ENCODE results near the gene CCDC7.
"Not testable (repeated sequence)": the region's sequence is repeated elsewhere in the genome, so short reads cannot be mapped to it uniquely, and the experiment has no call there.

GRCh38 chr10:32909970-32910369 lies 464.0 kb downstream of the CCDC7 start:
- not testable (repeated sequence) for TF ChIP-seq CTCF (conservative IDR thresholded peaks at IDR 0.05); ZFX (IDR thresholded peaks at IDR 0.05)

Data from C4-2B (cell line).